Mucosa of stomach (tissue), 1 donor: ENCODE results near the gene PDCD4.

ENCODE experiments used
- H3K27me3 ChIP-seq: one replicate; pipeline ENCODE4 v1.7.0; 2013; ENCODE audit warnings: mild to moderate bottlenecking, low read length; ENCODE audit not compliant: control insufficient read depth, insufficient read depth
- H3K36me3 ChIP-seq: one replicate; pipeline ENCODE4 v1.7.0; 2013; ENCODE audit warnings: low read length; ENCODE audit not compliant: control insufficient read depth, insufficient read depth
- H3K4me1 ChIP-seq: one replicate; pipeline ENCODE4 v1.7.0; 2013; ENCODE audit warnings: mild to moderate bottlenecking, low read length; ENCODE audit not compliant: control insufficient read depth, insufficient read depth
- H3K4me3 ChIP-seq: one replicate; pipeline ENCODE4 v1.7.0; 2013; ENCODE audit warnings: low read length
- H3K9ac ChIP-seq: one replicate; pipeline ENCODE4 v1.7.0; 2013; ENCODE audit warnings: mild to moderate bottlenecking, low read length, moderate library complexity
- H3K9me3 ChIP-seq: one replicate; pipeline ENCODE4 v1.7.0; 2013; ENCODE audit warnings: mild to moderate bottlenecking, low read length, moderate library complexity; ENCODE audit not compliant: control insufficient read depth
- donor health status: Pancreatic carcinoma.

Gene PDCD4

DNA sequence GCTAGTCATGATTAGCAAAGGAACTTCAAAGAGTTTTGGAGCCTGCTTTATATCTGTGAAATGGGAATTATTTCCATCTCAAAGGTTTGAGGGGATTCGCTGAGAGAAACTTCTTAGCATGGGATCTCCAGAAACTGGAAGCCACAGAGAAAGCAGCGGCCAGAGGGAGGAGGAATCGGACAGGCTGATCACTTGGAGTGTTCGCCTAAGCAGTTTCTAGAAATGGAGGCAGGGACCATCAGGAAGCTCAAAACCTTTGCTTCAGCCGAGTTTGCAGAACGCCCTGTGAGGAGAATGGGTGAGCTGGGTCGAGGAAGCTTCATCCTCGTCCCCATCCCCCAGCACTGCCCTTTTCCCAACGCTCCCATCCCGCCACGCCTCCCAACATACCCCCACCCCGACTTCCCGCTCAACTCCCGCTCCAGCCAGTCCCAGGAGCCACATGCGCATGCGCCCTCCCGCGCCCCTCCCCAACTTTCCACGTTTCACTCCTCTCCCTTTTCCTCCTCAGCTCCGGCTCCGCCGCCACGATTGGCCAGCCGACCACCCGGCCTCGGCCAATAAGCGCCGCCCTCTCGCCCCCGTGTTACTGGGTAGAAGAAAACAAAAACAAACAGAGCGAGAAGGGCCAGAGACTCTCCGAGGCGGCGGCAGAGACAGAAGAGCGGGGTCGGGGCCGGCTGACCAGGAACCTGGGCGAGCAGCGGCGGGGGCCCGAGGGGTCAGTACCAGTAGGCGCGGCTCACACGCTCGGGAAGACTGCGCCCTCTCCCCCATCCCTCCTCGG lies at the start of gene PDCD4:
Gene PDCD4, plus strand, starts transcription at position 631 of the 787 bp plus-strand sequence. CDS start 4,100 bp downstream, outside the sequence.
- Histone ChIP-seq H3K4me1 (peaks cover 26% of the 10 kb centered on the region), H3K9ac (peak within 1 kb of the TSS; percentile 87), H3K27me3 (no peaks in the 10 kb centered on the region), H3K4me3 (peak within 1 kb of the TSS; percentile 44), H3K9me3 (no peaks in the 10 kb centered on the region), H3K36me3 (no peaks in the 10 kb centered on the region)

DNA sequence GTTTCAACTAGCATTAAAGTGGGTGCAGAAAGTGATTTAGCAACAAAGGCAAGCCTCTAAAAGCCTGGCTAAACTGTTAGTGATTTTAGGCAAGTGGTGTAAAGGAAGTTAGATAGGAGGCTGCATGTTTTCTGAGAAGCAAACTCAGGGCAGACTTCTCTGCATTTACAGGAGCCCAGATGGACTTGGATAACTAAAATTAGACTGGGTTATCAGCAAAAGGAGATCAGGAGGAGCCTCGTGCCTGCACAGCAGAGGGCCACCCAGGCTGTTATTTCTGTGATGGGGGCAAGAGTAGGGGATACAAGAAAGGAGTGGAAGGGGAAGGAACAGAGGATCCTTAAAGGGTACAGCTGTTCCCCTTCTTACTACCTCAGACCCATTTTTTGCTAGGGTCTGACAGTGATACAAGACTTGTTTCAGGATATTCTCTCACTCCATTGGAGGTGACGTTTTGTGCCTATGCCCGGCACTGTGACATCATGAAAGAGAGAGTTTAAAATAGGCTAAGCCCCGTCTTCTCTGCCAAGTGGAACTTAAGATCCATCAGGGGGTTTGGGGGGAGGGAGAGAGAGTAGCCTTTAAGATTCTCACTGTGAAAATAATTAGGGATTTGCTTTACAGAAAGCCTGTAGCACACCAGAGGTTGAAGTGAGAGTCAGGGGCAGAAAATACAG lies 49.6 kb upstream of the PDCD4 start:
- Histone ChIP-seq H3K36me3 (no peaks in the 10 kb centered on the region), H3K4me3 (no peak overlapping the region), H3K9ac (peak overlapping the region; percentile 17), H3K9me3 (no peaks in the 10 kb centered on the region), H3K4me1 (peaks cover 41% of the 10 kb centered on the region), H3K27me3 (no peaks in the 10 kb centered on the region)

DNA sequence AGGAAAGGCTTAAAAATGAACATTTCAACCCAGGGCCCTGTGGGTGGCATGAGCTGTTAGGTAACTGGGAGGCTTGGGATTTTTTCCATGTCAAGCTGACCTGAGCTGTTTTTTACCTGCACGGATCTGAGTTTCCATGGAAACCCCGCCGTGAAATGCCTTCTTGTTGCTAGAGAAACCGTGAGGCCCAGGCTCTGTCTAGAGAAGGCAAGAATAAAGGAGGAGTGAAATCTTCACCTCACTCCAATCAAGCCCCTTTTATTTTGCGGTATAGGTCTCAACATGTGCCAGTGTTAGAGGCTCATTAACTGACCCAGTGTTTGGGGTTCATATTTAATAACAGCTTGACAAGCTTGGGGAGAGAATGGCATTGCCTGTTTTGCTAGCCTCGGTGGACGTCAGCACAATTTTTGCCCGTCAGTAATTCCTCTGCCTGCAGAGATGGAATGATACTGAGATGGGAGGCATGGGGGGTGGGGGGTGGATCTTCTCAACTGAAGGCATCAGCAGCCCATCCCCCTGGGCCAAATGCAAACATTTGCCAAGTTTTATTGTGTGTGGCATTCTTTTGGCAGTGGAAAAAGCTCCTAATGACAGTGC lies 48.9 kb upstream of the PDCD4 start:
- no peaks in the 10 kb centered on the region for H3K9me3 ChIP-seq
- no peak overlapping the region for H3K9ac ChIP-seq
- no peaks in the 10 kb centered on the region for H3K27me3 ChIP-seq
- H3K36me3 ChIP-seq, result no peaks in the 10 kb centered on the region
- peaks cover 35% of the 10 kb centered on the region for H3K4me1 ChIP-seq
- no peak overlapping the region for H3K4me3 ChIP-seq

DNA sequence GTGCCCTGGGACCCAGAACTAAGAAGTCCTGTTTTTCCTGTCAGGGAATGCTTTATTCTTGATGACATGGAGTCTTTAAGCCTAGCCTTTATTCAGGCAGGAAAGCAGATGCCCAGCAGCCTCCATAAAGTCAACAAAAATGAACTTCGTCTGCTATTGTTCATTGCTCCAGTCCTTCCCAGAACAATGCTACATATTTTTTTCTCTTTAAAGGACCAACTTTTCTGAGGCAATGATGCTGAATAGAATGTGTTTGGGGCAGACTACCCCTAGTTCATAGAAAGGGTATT lies 47.6 kb upstream of the PDCD4 start:
- no peak overlapping the region for H3K4me3 ChIP-seq
- peaks cover 24% of the 10 kb centered on the region for H3K4me1 ChIP-seq

DNA sequence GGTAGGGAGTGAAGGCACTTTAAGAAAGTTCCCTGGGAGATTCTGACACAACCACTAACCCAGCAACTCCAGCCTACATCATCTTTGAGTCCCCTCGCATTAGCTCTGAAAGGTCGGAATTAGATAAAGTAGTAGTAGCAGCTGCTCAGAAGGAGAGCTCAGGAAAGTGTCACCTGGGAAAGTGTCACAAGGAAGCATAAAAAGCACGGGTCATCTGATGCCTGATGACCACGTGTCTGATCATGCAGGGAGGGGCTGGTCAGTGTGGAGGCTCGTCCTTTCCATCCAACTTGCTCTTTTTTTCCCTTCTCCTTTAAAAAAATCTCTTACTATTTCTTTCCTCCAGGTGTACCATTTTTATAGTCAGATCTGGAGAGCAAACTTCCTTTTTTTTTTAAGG lies 47.1 kb upstream of the PDCD4 start:
- Histone ChIP-seq H3K27me3 (no peaks in the 10 kb centered on the region), H3K9me3 (no peaks in the 10 kb centered on the region), H3K9ac (no peak overlapping the region), H3K4me3 (no peak overlapping the region), H3K4me1 (peaks cover 18% of the 10 kb centered on the region), H3K36me3 (no peaks in the 10 kb centered on the region)

More for the DNA sequence above, 47.6 kb upstream of the PDCD4 start:
- Histone ChIP-seq H3K9me3 (no peaks in the 10 kb centered on the region), H3K27me3 (no peaks in the 10 kb centered on the region), H3K36me3 (no peaks in the 10 kb centered on the region), H3K9ac (no peak overlapping the region)

DNA sequence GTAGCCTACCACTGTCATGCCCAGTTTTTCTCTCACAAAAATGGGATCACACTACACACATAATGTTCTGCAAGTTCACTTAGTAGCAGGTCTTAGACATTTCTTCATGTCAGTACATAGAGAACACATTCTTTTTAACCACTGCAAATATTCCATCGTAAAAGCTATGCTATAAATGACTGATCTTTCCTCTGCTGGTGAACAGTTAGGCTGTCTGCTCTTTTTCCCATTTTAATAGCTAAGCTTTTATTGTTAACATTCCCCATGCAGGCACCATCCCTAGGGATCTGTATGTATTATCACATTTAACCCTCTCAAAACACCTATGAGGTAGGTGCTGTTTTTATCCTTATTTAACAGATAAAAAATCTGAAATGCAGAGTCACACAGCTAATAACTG lies 46.2 kb upstream of the PDCD4 start:
- H3K4me1 ChIP-seq, result peaks cover 10% of the 10 kb centered on the region
- no peak overlapping the region for H3K4me3 ChIP-seq
- no peaks in the 10 kb centered on the region for H3K9me3 ChIP-seq

DNA sequence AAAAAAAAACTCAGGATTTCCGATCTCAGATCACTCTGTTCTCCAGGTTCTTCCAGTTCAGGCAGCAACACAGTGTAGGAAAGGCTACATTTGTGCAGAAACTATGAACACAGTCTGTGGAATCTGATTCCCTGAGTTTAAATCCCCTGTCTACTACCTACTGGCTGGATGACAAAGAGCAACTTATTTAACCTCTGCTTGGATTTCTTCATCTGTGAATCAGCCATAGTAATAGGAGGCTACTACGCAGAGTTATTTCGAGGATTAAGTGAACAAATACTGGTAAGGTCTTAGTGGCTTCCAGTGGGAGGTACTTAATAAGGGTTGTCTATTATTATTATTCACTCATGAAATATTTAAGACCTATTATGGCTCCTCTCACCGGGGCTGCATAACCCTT lies 44.3 kb upstream of the PDCD4 start:
- H3K9ac ChIP-seq, result no peak overlapping the region
- no peak overlapping the region for H3K4me3 ChIP-seq
- H3K36me3 ChIP-seq, result no peaks in the 10 kb centered on the region

More for the DNA sequence above, 46.2 kb upstream of the PDCD4 start:
- Histone ChIP-seq H3K36me3 (no peaks in the 10 kb centered on the region), H3K27me3 (no peaks in the 10 kb centered on the region), H3K9ac (no peak overlapping the region)

DNA sequence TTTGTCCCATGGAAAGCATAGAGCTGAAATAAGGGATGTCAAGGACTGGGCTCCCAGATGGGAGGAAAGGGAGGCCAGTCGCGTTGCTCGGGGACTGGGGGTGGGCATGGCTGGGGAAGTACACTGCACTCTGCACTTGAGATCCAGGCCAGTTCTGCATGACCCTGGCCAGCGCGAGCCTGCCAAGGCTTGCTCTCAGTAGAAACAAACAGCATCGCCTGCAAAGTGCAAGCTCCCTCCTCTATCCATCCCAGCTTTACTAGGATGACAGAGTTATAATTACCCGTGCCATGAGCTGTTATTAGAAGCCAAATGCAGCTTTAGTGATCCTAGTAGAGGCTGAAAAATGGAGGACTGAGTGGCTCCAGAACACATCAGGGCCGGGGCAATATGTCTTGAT lies 43.9 kb upstream of the PDCD4 start:
- H3K9ac ChIP-seq, result no peak overlapping the region
- H3K4me1 ChIP-seq, result no peaks in the 10 kb centered on the region
- no peak overlapping the region for H3K4me3 ChIP-seq
- H3K36me3 ChIP-seq, result no peaks in the 10 kb centered on the region
- no peaks in the 10 kb centered on the region for H3K9me3 ChIP-seq
- H3K27me3 ChIP-seq, result no peaks in the 10 kb centered on the region

More for the DNA sequence above, 44.3 kb upstream of the PDCD4 start:
- H3K27me3 ChIP-seq, result no peaks in the 10 kb centered on the region
- H3K4me1 ChIP-seq, result no peaks in the 10 kb centered on the region
- H3K9me3 ChIP-seq, result no peaks in the 10 kb centered on the region

DNA sequence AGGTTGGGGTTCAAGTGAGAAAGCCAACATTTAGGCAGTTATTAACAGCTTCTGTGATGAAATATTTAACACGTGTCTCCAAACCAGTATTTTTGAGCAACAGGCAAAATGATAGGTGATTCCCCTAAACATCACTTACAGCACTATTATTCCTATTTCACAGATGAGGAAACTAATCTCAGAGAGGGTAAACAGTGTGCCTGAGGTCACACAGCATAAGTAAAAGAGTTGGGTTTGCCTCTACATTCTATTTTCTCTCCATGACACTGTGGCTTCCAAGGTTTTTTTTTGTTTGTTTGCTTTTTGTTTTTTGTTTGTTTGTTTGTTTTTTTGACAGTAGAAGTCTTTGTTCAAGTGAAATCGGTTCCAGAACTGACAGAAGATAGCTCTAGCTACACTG lies 43.2 kb upstream of the PDCD4 start:
- Histone ChIP-seq H3K36me3 (no peaks in the 10 kb centered on the region), H3K4me1 (peaks cover 5% of the 10 kb centered on the region), H3K9me3 (no peaks in the 10 kb centered on the region), H3K4me3 (no peak overlapping the region), H3K27me3 (no peaks in the 10 kb centered on the region), H3K9ac (no peak overlapping the region)

DNA sequence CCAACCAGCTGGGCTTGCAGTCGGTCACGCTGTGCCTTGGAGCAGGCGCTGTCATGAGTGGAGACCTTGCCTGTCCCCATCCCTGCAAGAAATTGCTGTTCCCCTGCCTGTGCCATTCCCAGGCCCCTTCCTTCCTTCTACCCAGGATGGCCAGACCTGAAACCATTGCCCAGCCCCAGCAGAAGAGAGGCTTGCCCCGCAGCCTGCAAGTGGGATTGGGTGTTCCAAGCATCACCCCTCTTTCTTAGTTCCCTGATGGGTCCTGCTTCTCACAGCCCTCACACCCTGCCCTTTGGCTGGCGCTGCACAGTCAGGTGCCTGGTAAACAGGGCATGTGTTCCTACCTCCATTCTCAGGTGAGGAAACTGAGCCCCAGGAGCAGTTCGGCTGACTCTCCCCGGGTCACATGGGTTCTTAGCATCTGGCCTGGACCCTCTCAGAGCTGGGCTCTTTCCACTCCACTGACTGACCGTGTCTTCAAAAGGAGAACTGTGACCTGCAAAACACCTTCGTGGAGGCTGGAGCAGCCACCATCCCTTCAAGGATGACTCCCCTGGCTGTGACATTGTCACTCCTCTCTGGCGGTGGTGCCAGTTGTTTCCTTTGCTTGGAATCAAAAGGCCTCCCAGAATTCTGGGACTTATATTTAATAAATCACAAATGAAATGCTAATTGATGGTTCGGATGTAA lies 41.9 kb upstream of the PDCD4 start:
- Histone ChIP-seq H3K4me1 (peaks cover 19% of the 10 kb centered on the region), H3K4me3 (no peak overlapping the region), H3K9me3 (no peaks in the 10 kb centered on the region), H3K9ac (no peak overlapping the region), H3K27me3 (no peaks in the 10 kb centered on the region), H3K36me3 (no peaks in the 10 kb centered on the region)

DNA sequence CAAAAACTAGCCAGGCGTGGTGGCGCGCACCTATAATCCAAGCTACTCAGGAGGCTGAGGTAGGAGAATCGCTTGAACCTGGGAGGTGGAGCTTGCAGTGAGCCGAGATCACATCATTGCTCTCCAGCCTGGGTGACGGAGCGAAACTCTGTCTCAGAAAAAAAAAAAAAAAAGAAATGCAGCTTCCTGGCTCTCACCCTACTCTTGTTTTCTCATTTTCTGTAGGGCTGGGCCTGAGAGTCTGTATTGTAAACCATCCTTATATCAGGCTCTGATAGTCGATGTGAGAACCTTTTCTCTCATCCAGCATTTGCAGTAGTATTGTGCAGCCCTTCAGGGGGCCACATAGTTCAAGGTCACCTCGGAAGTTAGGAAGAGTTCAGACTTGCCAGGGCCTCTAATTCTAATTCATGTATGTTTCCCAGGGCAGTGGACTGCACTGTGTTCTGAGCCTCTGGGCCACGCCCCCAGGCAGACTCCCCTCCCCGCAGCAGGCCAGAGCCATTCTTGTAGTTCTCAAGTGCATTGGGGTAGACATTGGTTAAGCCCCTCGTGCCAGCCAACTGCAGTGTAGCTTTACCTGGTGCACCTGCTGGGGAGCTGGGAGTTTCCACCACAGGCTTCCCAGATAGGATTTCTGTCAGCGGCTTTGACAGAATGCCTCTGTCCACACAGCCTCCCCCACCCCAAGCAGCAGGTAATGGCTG lies 38.3 kb upstream of the PDCD4 start:
- H3K9ac ChIP-seq, result peak overlapping the region; percentile 69
- no peaks in the 10 kb centered on the region for H3K36me3 ChIP-seq
- H3K27me3 ChIP-seq, result no peaks in the 10 kb centered on the region

More for the DNA sequence above, 38.3 kb upstream of the PDCD4 start:
- H3K4me1 ChIP-seq, result peaks cover 48% of the 10 kb centered on the region
- no peaks in the 10 kb centered on the region for H3K9me3 ChIP-seq
- no peak overlapping the region for H3K4me3 ChIP-seq
